Measurements from ENCODE around the gene SLC38A10.

DNA sequence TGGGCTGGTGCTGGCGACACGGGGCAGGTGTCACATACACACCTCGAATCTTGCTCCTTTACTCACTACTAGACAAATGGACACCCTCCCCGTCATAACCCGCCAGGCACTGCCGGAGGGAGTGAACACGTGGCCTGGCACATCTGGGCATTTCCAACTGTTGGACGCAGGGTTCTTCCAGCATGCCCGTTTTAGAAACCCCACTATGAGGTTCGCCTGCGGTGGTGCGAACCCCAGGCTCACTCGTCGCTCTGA, 65.5 kb downstream of the SLC38A10 start:
- TF ChIP-seq, protein P1, sequence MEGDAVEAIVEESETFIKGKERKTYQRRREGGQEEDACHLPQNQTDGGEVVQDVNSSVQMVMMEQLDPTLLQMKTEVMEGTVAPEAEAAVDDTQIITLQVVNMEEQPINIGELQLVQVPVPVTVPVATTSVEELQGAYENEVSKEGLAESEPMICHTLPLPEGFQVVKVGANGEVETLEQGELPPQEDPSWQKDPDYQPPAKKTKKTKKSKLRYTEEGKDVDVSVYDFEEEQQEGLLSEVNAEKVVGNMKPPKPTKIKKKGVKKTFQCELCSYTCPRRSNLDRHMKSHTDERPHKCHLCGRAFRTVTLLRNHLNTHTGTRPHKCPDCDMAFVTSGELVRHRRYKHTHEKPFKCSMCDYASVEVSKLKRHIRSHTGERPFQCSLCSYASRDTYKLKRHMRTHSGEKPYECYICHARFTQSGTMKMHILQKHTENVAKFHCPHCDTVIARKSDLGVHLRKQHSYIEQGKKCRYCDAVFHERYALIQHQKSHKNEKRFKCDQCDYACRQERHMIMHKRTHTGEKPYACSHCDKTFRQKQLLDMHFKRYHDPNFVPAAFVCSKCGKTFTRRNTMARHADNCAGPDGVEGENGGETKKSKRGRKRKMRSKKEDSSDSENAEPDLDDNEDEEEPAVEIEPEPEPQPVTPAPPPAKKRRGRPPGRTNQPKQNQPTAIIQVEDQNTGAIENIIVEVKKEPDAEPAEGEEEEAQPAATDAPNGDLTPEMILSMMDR (conservative IDR thresholded peaks at IDR 0.05; ENCODE audit: low read depth, low read length) = no peak
- no peak for TF ChIP-seq EZH2 (IDR thresholded peaks at IDR 0.05; ENCODE audit: borderline replicate concordance, low read depth, low read length, poor library complexity, severe bottlenecking)
